Hematopoietic multipotent progenitor cell treated with erythropoietin and hydrocortisone succinate and interleukin-3 and kit ligand, for 17 days (in vitro differentiated cells): ENCODE measurements around the gene CD79B.
A peak's percentile ranks its signal among the peaks of the same experiment; 100 is the strongest.

Experiments
- DNase-seq: peaks from one replicate; pipeline ENCODE4 v3.0.0-alpha.2; 2015; ENCODE audit warnings: low spot score

CD79B gene

GRCh38 chr17:63931981-63932561 is at the start of gene CD79B:
Gene CD79B, minus strand, starts transcription at chr17:63932331. Its CDS starts 70 bp downstream, at chr17:63932261.
- no peak for DNase-seq

GRCh38 chr17:63978272-63979200 is 46.4 kb upstream of the CD79B start:
- no peak for DNase-seq

GRCh38 chr17:63976702-63977101 is 44.6 kb upstream of the CD79B start:
- peak; percentile 34 for DNase-seq

- no peak for DNase-seq
Observed at GRCh38 chr17:63975541-63976092, 43.5 kb upstream of the CD79B start.

- DNase-seq: no peak
Observed at GRCh38 chr17:63974594-63975192, 42.6 kb upstream of the CD79B start.

- no peak for DNase-seq
Observed at GRCh38 chr17:63973930-63974593, 41.9 kb upstream of the CD79B start.

GRCh38 chr17:63973247-63973646 is 41.1 kb upstream of the CD79B start:
- no peak for DNase-seq

- no peak for DNase-seq
Observed at GRCh38 chr17:63972796-63973195, 40.7 kb upstream of the CD79B start, which contains the start of gene SCN4A. Gene SCN4A, minus strand, starts transcription at chr17:63972918. Its CDS starts 77 bp downstream, at chr17:63972841.

GRCh38 chr17:63969278-63969677 is 37.1 kb upstream of the CD79B start:
- no peak for DNase-seq

- DNase-seq: no peak
Observed at GRCh38 chr17:63967953-63968352, 35.8 kb upstream of the CD79B start.

- no peak for DNase-seq
Observed at GRCh38 chr17:63966646-63967264, 34.6 kb upstream of the CD79B start.

- no peak for DNase-seq
Observed at GRCh38 chr17:63963123-63963522, 31.0 kb upstream of the CD79B start.

GRCh38 chr17:63962298-63962744 is 30.2 kb upstream of the CD79B start:
- no peak for DNase-seq

- peak; percentile 69 for DNase-seq
Observed at GRCh38 chr17:63961355-63962212, 29.5 kb upstream of the CD79B start.

GRCh38 chr17:63960430-63960829 is 28.3 kb upstream of the CD79B start:
- DNase-seq: no peak

- DNase-seq: no peak
Observed at GRCh38 chr17:63960006-63960405, 27.9 kb upstream of the CD79B start.

- no peak for DNase-seq
Observed at GRCh38 chr17:63956296-63956920, 24.3 kb upstream of the CD79B start.

GRCh38 chr17:63955791-63956190 is 23.7 kb upstream of the CD79B start:
- no peak for DNase-seq

- DNase-seq: no peak
Observed at GRCh38 chr17:63955232-63955631, 23.1 kb upstream of the CD79B start.
